ENCODE data around the gene OR2S2. TPM values are rescaled to one million over a fixed set of nuclear protein-coding genes. Genes with fewer than 3 reads are reported as not detected.

Gene OR2S2
- total and polyA plus RNA-seq, 9 donors = 0.11 TPM; not detected in 8

DNA sequence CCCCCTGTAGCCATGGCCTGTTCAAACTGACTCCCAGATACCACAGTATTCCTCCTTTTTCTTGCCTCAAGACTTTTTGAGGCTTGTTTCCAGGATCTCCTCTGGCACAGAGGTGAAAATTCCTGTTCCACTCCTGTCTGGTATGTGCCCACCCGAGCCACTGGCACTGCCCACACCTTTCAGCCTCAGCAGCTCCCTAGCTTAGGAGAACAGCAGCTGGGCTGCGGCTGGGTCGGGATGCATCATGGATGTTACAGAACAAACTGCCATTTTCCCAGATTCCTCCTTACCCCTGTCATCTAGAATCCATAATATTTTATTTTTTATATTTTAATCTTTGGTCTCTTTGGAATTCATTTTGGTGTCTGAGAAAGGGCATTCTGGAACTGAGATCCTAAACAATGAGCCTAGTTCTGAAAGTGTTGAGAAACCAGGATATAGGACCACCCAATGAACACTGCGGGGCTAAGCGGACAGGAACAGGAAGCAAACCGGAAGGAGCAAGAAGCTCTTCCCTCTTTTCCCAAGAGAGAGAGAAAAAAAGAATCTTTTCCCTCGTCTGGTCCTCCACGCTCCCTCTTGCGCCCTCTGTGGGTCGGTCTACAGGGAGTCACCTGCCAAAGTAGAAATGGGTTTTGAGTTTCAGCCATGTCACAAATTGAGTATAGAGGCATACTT is 12.5 kb downstream of the OR2S2 start:
- H3K9me3 ChIP-seq (replicated peaks; ENCODE audit: control insufficient read depth, low read depth, low read length) = no peaks in the 10 kb centered on the region
- H3K4me1 ChIP-seq (ENCODE audit: control insufficient read depth, insufficient read depth, low read length) = peaks cover 14% of the 10 kb centered on the region
- DNase-seq = peak; percentile 90
- H3K27me3 ChIP-seq (ENCODE audit: control insufficient read depth, insufficient read depth, low read length) = no peaks in the 10 kb centered on the region
- H3K36me3 ChIP-seq (ENCODE audit: control insufficient read depth, insufficient read depth, low read length) = no peaks in the 10 kb centered on the region
- no peak overlapping the region for H3K4me3 ChIP-seq (ENCODE audit: low read length)
- 75% methylated on average over 1 of the region's 10 CpGs for WGBS (ENCODE audit: insufficient coverage)
- H3K27ac ChIP-seq (ENCODE audit: low read length) = no peak overlapping the region

GRCh38 chr9:35944841-35945240 is 13.1 kb downstream of the OR2S2 start:
- 100% methylated on average over 1 of the region's 3 CpGs for WGBS (ENCODE audit: insufficient coverage)
- H3K4me3 ChIP-seq (ENCODE audit: low read length) = no peak overlapping the region
- no peaks in the 10 kb centered on the region for H3K9me3 ChIP-seq (replicated peaks; ENCODE audit: control insufficient read depth, low read depth, low read length)
- H3K4me1 ChIP-seq (ENCODE audit: control insufficient read depth, insufficient read depth, low read length) = peaks cover 14% of the 10 kb centered on the region
- H3K27me3 ChIP-seq (ENCODE audit: control insufficient read depth, insufficient read depth, low read length) = no peaks in the 10 kb centered on the region
- DNase-seq = no peak
- no peak overlapping the region for H3K27ac ChIP-seq (ENCODE audit: low read length)
- H3K36me3 ChIP-seq (ENCODE audit: control insufficient read depth, insufficient read depth, low read length) = no peaks in the 10 kb centered on the region

DNA sequence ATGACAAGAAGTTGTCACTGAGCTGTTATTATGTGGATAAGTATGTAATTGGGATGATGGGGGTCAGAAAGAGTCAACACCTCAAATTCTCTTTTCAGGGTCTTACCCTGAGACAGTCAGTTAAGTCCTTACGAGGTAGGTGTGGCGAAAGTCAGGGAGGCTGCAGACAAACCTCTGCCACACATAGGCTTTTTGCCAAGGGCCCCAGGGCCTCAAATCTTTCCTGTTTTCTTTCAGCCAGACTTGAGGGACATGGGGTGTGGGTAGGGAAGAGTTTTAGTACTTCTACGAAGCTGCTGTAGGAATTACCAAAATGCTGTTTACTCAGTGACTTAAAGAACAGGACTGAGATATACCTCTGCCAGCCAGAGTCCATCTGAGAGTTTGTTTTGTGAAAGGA is 13.8 kb downstream of the OR2S2 start:
- WGBS (ENCODE audit: insufficient coverage) = no CpG with 5 or more reads among the region's 3 CpGs
- DNase-seq = no peak
- Histone ChIP-seq H3K4me1 (ENCODE audit: control insufficient read depth, insufficient read depth, low read length) (peaks cover 13% of the 10 kb centered on the region), H3K27me3 (ENCODE audit: control insufficient read depth, insufficient read depth, low read length) (no peaks in the 10 kb centered on the region), H3K9me3 (replicated peaks; ENCODE audit: control insufficient read depth, low read depth, low read length) (no peaks in the 10 kb centered on the region), H3K36me3 (ENCODE audit: control insufficient read depth, insufficient read depth, low read length) (no peaks in the 10 kb centered on the region), H3K4me3 (ENCODE audit: low read length) (no peak overlapping the region), H3K27ac (ENCODE audit: low read length) (no peak overlapping the region)

DNA sequence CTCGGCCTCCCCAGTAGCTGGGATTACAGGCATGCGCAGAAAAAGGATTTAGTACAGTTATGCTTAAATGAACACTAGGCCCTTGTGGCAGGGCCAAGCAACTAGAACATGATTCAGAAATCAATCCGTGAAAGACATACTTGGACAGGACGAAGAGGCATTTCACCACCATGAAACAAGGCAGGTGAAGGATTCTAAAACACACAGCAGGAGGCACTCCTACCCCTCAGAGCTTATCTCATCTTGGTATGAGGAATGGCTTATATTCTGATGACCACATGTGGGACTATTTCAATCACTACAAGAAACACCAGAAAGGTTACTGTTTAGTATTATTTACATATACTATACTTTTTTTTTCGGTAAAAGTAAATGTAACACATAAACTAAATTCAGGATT is 15.7 kb downstream of the OR2S2 start:
- Histone ChIP-seq H3K36me3 (ENCODE audit: control insufficient read depth, insufficient read depth, low read length) (no peaks in the 10 kb centered on the region), H3K27ac (ENCODE audit: low read length) (no peak overlapping the region), H3K4me3 (ENCODE audit: low read length) (no peak overlapping the region), H3K4me1 (ENCODE audit: control insufficient read depth, insufficient read depth, low read length) (peaks cover 8% of the 10 kb centered on the region), H3K27me3 (ENCODE audit: control insufficient read depth, insufficient read depth, low read length) (no peaks in the 10 kb centered on the region), H3K9me3 (replicated peaks; ENCODE audit: control insufficient read depth, low read depth, low read length) (no peaks in the 10 kb centered on the region)
- no peak for DNase-seq
- WGBS (ENCODE audit: insufficient coverage) = 75% methylated on average over 4 of the region's 5 CpGs

DNA sequence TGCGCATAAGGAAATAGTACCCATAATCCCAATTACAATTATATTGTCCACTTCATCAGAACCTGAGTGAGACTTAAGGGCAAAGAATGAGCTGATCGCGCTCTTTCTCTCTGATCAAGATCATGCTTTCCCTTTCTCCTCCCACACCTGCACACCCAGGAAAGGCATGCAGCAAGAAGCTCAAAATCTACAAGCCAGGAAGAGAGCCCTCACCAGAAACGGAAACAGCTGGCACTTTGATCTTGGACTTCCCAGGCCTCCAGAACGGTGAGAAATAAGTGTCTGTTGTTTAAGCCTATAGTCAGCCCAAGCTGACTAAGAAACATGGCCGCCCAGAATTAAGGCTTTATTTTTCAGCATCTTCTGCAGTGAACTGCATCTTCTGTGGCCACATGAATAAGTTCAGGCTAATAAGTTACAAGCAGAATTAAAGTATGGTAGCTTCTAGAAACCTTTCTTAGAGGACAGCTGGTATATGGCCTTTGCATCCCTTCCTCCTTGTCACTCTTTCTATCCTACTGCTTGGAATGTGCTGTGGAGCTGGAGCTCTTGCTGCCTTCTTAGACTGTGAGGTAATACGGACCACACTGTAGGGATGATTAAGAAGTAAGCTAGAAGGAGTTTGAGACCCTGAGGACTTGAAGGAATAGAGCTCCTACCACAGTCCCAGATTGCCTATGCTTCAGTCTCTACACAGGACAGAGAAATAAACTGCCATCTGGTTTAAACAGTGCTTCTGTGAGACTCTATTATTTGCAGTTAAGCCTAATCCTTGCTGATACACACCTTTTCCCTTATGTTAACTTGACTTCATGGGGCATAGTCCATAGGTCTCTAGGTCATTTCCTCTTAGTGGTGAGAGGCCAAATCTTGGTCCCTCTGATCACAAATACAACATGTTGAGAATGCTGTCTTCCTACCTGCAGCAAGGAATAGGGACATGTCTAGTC is 17.2 kb downstream of the OR2S2 start:
- no peak for DNase-seq
- no peaks in the 10 kb centered on the region for H3K36me3 ChIP-seq (ENCODE audit: control insufficient read depth, insufficient read depth, low read length)
- H3K4me1 ChIP-seq (ENCODE audit: control insufficient read depth, insufficient read depth, low read length) = peaks cover 8% of the 10 kb centered on the region
- WGBS (ENCODE audit: insufficient coverage) = 100% methylated on average over 3 of the region's 7 CpGs
- no peak overlapping the region for H3K4me3 ChIP-seq (ENCODE audit: low read length)
- H3K9me3 ChIP-seq (replicated peaks; ENCODE audit: control insufficient read depth, low read depth, low read length) = no peaks in the 10 kb centered on the region
- no peak overlapping the region for H3K27ac ChIP-seq (ENCODE audit: low read length)
- H3K27me3 ChIP-seq (ENCODE audit: control insufficient read depth, insufficient read depth, low read length) = no peaks in the 10 kb centered on the region

DNA sequence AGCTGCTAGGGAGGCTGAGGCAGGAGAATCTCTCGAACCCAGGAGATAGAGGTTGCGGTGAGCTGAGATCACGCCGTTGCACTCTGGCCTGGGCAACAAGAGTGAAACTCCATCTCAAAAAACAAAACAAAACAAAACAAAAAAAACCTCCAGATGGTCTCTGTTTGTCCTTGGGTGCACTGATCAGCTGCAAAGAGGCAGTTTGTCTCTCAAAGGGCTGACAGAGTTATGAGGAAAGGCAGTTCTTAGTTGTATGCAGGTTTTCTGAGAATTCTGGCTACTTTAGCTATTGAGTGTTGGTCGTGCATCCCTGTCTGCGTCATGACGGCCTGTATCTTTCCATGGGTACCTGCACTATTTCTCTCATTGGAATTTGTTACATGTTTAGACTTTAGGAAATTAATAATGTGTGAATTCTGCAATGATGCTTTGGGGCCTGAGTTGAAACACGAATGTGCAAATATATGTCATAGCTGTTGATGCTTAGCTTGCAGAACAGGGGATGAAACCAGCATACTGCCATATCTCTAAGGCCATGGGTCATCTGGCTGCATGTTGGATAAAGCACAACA is 18.2 kb downstream of the OR2S2 start:
- Histone ChIP-seq H3K4me3 (ENCODE audit: low read length) (no peak overlapping the region), H3K4me1 (ENCODE audit: control insufficient read depth, insufficient read depth, low read length) (no peaks in the 10 kb centered on the region), H3K27ac (ENCODE audit: low read length) (no peak overlapping the region), H3K27me3 (ENCODE audit: control insufficient read depth, insufficient read depth, low read length) (no peaks in the 10 kb centered on the region), H3K36me3 (ENCODE audit: control insufficient read depth, insufficient read depth, low read length) (no peaks in the 10 kb centered on the region), H3K9me3 (replicated peaks; ENCODE audit: control insufficient read depth, low read depth, low read length) (no peaks in the 10 kb centered on the region)
- DNase-seq = no peak
- 87% methylated on average over 3 of the region's 8 CpGs for WGBS (ENCODE audit: insufficient coverage)

GRCh38 chr9:35938474-35939356 is 19.2 kb downstream of the OR2S2 start:
- no peaks in the 10 kb centered on the region for H3K4me1 ChIP-seq (ENCODE audit: control insufficient read depth, insufficient read depth, low read length)

GRCh38 chr9:35937227-35937626 is 20.7 kb downstream of the OR2S2 start:
- H3K27ac ChIP-seq (ENCODE audit: low read length) = no peak overlapping the region
- no peaks in the 10 kb centered on the region for H3K36me3 ChIP-seq (ENCODE audit: control insufficient read depth, insufficient read depth, low read length)
- H3K9me3 ChIP-seq (replicated peaks; ENCODE audit: control insufficient read depth, low read depth, low read length) = no peaks in the 10 kb centered on the region
- no peaks in the 10 kb centered on the region for H3K27me3 ChIP-seq (ENCODE audit: control insufficient read depth, insufficient read depth, low read length)
- DNase-seq = no peak
- WGBS (ENCODE audit: insufficient coverage) = no CpG with 5 or more reads among the region's 2 CpGs
- no peaks in the 10 kb centered on the region for H3K4me1 ChIP-seq (ENCODE audit: control insufficient read depth, insufficient read depth, low read length)
- H3K4me3 ChIP-seq (ENCODE audit: low read length) = no peak overlapping the region

More at GRCh38 chr9:35938474-35939356, 19.2 kb downstream of the OR2S2 start:
- Histone ChIP-seq H3K36me3 (ENCODE audit: control insufficient read depth, insufficient read depth, low read length) (no peaks in the 10 kb centered on the region), H3K27me3 (ENCODE audit: control insufficient read depth, insufficient read depth, low read length) (no peaks in the 10 kb centered on the region), H3K4me3 (ENCODE audit: low read length) (no peak overlapping the region), H3K9me3 (replicated peaks; ENCODE audit: control insufficient read depth, low read depth, low read length) (no peaks in the 10 kb centered on the region), H3K27ac (ENCODE audit: low read length) (no peak overlapping the region)
- no peak for DNase-seq
- WGBS (ENCODE audit: insufficient coverage) = 68% methylated on average over 5 of the region's 10 CpGs

DNA sequence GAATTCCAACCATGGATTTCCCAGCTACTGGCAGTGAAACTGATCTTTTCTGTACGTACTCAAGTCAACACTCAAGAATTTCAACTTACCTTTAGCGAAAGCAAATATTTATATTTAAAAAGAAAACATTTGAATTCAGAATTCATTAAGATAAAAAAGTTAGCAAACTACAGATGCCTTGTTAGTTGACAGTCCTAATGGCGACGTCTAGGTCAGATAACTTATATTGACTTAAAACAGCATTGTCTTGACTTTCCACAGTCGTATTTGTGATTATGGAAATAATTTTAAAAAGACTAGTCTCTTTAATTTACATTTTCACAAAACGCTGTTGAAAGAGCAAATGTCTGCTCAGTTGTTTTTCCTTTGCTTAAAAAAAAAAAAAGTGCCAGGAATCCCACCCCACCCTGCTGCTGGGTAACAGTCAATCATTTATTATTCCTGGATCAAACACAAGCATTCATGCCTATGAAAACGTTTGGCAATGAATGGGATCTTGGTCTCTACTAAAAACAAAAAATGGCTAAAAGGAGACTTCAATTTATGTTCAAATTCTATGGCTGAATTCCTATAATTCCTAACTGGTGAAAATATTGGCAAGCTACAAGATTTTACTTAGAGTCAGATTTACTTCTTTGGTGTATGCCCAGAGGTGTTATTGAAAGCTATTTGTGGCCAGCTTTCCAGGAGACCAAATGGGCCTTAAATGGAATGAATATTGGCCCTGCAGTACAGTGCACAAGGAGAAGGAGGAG is 22.0 kb downstream of the OR2S2 start:
- peak; percentile 20 for DNase-seq
- Histone ChIP-seq H3K9me3 (replicated peaks; ENCODE audit: control insufficient read depth, low read depth, low read length) (no peaks in the 10 kb centered on the region), H3K4me3 (ENCODE audit: low read length) (no peak overlapping the region), H3K36me3 (ENCODE audit: control insufficient read depth, insufficient read depth, low read length) (no peaks in the 10 kb centered on the region), H3K27me3 (ENCODE audit: control insufficient read depth, insufficient read depth, low read length) (no peaks in the 10 kb centered on the region), H3K4me1 (ENCODE audit: control insufficient read depth, insufficient read depth, low read length) (no peaks in the 10 kb centered on the region), H3K27ac (ENCODE audit: low read length) (no peak overlapping the region)
- 83% methylated on average over 1 of the region's 7 CpGs for WGBS (ENCODE audit: insufficient coverage)

All from muscle of leg (tissue), 11 donors.